Activated CD8-positive, alpha-beta memory T cell treated with anti-CD3 and anti-CD28 coated beads, Interleukin-2, amount 50 U/mL, for 48 hours (primary cell): ENCODE data around the gene SPG11.
A peak's percentile ranks its signal among the peaks of the same experiment; 100 is the strongest.
"Not testable (repeated sequence)": the region's sequence is repeated elsewhere in the genome, so short reads cannot be mapped to it uniquely, and the experiment has no call there.

ENCODE experiments used
- DNase-seq: peaks from one replicate; pipeline ENCODE4 v3.0.0-alpha.2; 2020

Gene SPG11

GRCh38 chr15:44673639-44674038 lies 10.2 kb upstream of the SPG11 start:
- no peak for DNase-seq

- DNase-seq = no peak
These were observed 6.9 kb upstream of the SPG11 start for GRCh38 chr15:44670087-44670950.

- no peak for DNase-seq
These were observed 5.5 kb upstream of the SPG11 start for GRCh38 chr15:44668921-44669320.

- DNase-seq = no peak
These were observed 3.5 kb upstream of the SPG11 start for GRCh38 chr15:44667039-44667360.

- no peak for DNase-seq
These were observed 3.0 kb upstream of the SPG11 start for GRCh38 chr15:44666210-44667038.

GRCh38 chr15:44662478-44663409 lies 718 bp downstream of the SPG11 start:
- DNase-seq = peak; percentile 90

GRCh38 chr15:44661576-44661975 lies 1.9 kb downstream of the SPG11 start:
- DNase-seq = no peak

- DNase-seq = no peak
These were observed 4.4 kb downstream of the SPG11 start for GRCh38 chr15:44659056-44659455.

GRCh38 chr15:44657378-44657777 lies 6.1 kb downstream of the SPG11 start:
- DNase-seq = no peak

- no peak for DNase-seq
These were observed 6.5 kb downstream of the SPG11 start for GRCh38 chr15:44656913-44657312.

GRCh38 chr15:44656298-44656697 lies 7.2 kb downstream of the SPG11 start:
- no peak for DNase-seq

- no peak for DNase-seq
These were observed 8.6 kb downstream of the SPG11 start for GRCh38 chr15:44654858-44655257.

- no peak for DNase-seq
These were observed 15.8 kb downstream of the SPG11 start for GRCh38 chr15:44647637-44648036.

GRCh38 chr15:44647036-44647435 lies 16.4 kb downstream of the SPG11 start:
- DNase-seq = no peak

GRCh38 chr15:44646460-44646859 lies 17.0 kb downstream of the SPG11 start:
- no peak for DNase-seq

GRCh38 chr15:44641651-44642050 lies 21.8 kb downstream of the SPG11 start:
- no peak for DNase-seq

- no peak for DNase-seq
These were observed 26.5 kb downstream of the SPG11 start for GRCh38 chr15:44636976-44637375.

GRCh38 chr15:44633603-44634002 lies 29.9 kb downstream of the SPG11 start:
- no peak for DNase-seq

- DNase-seq = not testable (repeated sequence)
These were observed 38.2 kb downstream of the SPG11 start for GRCh38 chr15:44625286-44625685.

- DNase-seq = no peak
These were observed 40.3 kb downstream of the SPG11 start for GRCh38 chr15:44623178-44623577.

- no peak for DNase-seq
These were observed 43.4 kb downstream of the SPG11 start for GRCh38 chr15:44620081-44620480.

GRCh38 chr15:44616974-44617373 lies 46.5 kb downstream of the SPG11 start:
- DNase-seq = no peak

- DNase-seq = no peak
These were observed 56.7 kb downstream of the SPG11 start for GRCh38 chr15:44606740-44607139.
